Mesothelial cell of epicardium (in vitro differentiated cells): Measurements from ENCODE around the gene NR3C2. TPM values are rescaled to one million over a fixed set of nuclear protein-coding genes. Genes with fewer than 3 reads are reported as not detected.

Experiments used
- DNase-seq, 2 experiments: peaks; one replicate each; pipeline ENCODE4 v3.0.0; 2021; ENCODE audit warnings: low spot score in 2 of 2; ENCODE audit not compliant: unreplicated experiment in 2 of 2
- H3K27ac Mint-ChIP-seq: 2 replicates; pipeline ENCODE4 v1.8.0; 2021; ENCODE audit warnings: mixed read lengths
- H3K27me3 Mint-ChIP-seq: 2 replicates; pipeline ENCODE4 v1.8.0; 2021; ENCODE audit warnings: low read depth, mixed read lengths
- H3K36me3 Mint-ChIP-seq: 2 replicates; pipeline ENCODE4 v1.8.0; 2021; ENCODE audit warnings: mixed read lengths
- H3K4me1 Mint-ChIP-seq: 2 replicates; pipeline ENCODE4 v1.8.0; 2021; ENCODE audit warnings: mixed read lengths
- H3K4me3 Mint-ChIP-seq: 2 replicates; pipeline ENCODE4 v1.8.0; 2021; ENCODE audit warnings: mild to moderate bottlenecking, moderate library complexity, mixed read lengths
- H3K9me3 Mint-ChIP-seq: 2 replicates; pipeline ENCODE4 v1.8.0; 2021; ENCODE audit warnings: mixed read lengths
- CTCF ChIP-seq: fragments of 200-600 bp; sonication (generic); IDR thresholded peaks from one replicate; pipeline ENCODE4 v1.5.0; 2021; ENCODE audit warnings: antibody characterized with exemption; ENCODE audit not compliant: unreplicated experiment
- total RNA-seq: library from RNA; stranded (reverse); gene quantifications from 3 replicates; pipeline ENCODE4 v1.2.1, GENCODE V29; 2021

Gene NR3C2
- total RNA-seq, 1 donor from 2014 or later, result 5.2 TPM

DNA sequence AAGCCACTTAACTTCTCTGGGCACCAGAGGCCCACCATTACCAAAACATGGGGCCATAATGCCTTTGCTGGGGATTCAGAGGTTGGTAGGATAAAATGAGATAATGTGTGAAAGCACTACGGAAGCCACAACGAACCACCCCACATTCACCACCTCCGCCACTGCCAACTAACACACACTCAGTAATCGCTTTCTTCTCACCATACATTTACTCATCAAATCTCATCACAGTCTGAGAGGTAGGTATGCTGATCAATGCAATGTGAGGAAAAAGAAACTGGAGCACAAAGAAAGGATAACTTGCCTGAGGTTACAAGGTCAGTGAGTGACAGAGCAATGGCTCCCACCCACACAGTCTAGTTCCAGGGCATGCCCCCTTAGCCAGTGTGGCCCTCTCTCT, 257.3 kb downstream of the NR3C2 start:
- Mint-ChIP-seq H3K4me1 (peaks cover 4% of the 10 kb centered on the region), H3K4me3 (no peak overlapping the region)

DNA sequence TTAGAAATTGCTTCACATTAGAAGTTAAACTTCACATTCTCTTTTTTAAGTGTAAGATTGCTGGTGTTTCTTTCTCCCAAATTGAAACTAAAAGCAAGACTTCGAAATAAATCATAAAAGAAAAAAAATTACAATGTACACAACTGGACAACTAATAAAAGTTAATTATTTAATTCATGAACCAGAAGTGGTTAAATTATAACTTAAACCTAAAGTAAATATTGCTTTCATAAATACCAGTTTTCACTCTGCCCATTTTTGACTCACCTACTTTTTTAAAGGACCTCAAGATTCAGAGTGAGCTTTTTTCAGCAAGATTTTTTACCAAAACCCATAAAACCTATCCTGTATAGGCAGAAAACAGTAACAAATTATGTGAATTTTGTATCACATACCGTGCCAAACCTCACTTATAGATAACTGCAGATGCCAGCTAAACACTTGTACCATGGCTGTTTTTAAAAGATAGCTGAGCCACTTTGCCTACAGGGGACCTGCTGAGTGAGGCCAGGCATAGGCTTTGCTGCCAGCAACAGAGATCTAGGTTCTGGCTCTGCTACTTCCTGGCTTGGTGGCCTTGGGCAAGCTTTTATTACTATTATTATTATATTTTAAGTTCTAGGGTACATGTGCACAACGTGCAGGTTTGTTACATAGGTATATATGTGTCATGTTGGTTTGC, 259.8 kb downstream of the NR3C2 start:
- H3K27me3 Mint-ChIP-seq, result peaks cover 8% of the 10 kb centered on the region
- H3K9me3 Mint-ChIP-seq, result peaks cover under 1% of the 10 kb centered on the region
- no peak overlapping the region for H3K4me3 Mint-ChIP-seq
- no peak for TF ChIP-seq CTCF
- no peak overlapping the region for H3K27ac Mint-ChIP-seq
- no peak for DNase-seq
- peaks cover 4% of the 10 kb centered on the region for H3K4me1 Mint-ChIP-seq
- no peaks in the 10 kb centered on the region for H3K36me3 Mint-ChIP-seq

More for the DNA sequence above, 257.3 kb downstream of the NR3C2 start:
- Mint-ChIP-seq H3K27ac (no peak overlapping the region), H3K27me3 (peaks cover 9% of the 10 kb centered on the region), H3K36me3 (no peaks in the 10 kb centered on the region), H3K9me3 (peaks cover 12% of the 10 kb centered on the region)
- DNase-seq, result no peak
- TF ChIP-seq CTCF, result no peak

DNA sequence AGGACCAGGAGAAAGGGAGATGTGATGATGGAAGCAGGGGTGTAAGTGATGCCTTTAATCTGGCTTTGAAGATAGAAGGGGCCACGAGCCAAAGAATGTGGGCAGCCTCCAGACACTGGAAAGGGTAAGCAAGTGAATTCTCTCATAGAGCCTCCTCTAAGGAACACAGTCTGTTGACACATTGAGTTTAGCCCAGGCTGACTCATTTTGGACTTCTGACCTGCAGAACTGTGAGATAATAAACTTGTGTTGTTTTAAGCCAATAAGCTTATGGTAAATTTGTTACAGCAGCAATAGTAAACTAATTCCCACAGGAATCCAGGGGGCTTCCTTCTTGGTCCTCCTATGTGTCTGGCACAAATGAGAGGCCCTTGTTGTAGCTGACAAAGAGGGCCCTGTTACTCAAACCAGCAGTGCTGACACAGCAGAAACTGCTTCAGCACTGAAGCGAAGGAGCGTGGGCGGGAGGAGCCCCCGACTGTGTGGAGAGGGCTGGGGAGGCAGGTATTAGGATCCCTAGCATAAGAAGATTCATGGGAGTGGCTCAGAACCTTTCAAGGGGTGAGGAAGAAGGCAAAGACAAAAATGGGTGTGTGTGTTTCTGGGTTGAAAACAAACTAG, 268.7 kb downstream of the NR3C2 start:
- Mint-ChIP-seq H3K36me3 (peaks cover 4% of the 10 kb centered on the region), H3K27me3 (peaks cover 7% of the 10 kb centered on the region), H3K9me3 (peaks cover 7% of the 10 kb centered on the region), H3K4me1 (no peaks in the 10 kb centered on the region), H3K27ac (no peak overlapping the region), H3K4me3 (no peak overlapping the region)
- DNase-seq, result no peak
- TF ChIP-seq CTCF, result no peak

- peaks cover 7% of the 10 kb centered on the region for H3K27me3 Mint-ChIP-seq
- TF ChIP-seq CTCF, result no peak
- no peak overlapping the region for H3K27ac Mint-ChIP-seq
- peaks cover 1% of the 10 kb centered on the region for H3K4me1 Mint-ChIP-seq
- DNase-seq, result no peak
- no peak overlapping the region for H3K4me3 Mint-ChIP-seq
- peaks cover 7% of the 10 kb centered on the region for H3K9me3 Mint-ChIP-seq
- peaks cover 4% of the 10 kb centered on the region for H3K36me3 Mint-ChIP-seq
Observed at GRCh38 chr4:148171596-148171995, 270.6 kb downstream of the NR3C2 start.

DNA sequence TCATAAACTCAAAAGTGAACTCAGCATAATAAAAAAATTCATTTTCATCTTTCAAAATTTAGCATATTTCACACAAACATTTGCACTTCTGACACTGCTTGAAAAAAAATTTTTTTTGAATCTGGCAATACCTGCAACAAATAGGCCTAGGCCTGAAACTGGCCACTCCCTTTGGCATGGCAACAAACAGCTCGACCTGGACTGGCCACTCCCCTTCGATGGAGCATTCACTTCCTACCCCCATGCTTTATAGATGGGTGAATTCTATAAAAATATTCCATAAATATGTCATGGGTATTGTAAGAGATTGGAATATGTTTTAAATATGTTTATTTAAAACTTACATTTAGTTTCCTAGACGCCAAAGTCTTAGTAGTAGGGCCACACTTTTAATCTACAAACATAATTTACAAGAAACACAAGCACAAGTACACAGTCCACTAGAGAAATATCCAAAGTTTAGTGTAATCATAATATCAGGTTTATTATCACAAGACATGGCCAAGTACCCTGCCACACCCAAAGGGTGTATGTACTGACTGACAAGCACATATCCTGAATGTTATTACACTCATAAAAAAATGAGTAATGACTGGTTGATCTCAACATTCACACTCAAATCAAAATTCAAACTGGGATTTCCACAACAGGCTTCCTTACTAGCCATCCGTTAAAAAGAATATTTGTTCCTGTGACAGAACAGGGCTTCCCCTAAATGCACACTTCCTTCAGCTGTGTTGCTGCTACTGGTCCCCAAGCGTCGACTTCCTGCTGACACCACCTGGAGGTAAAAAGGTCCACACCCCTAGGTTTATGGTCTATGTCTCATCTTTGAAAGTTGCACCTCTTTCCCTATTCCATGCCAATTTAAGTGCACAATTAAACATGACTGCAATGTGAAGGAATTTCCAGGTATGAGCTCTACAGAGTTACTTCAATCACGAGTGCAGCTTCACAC, 271.5 kb downstream of the NR3C2 start:
- Mint-ChIP-seq H3K27ac (no peak overlapping the region), H3K36me3 (peaks cover 4% of the 10 kb centered on the region), H3K4me3 (no peak overlapping the region), H3K27me3 (peaks cover 4% of the 10 kb centered on the region), H3K4me1 (peaks cover 7% of the 10 kb centered on the region), H3K9me3 (peaks cover 7% of the 10 kb centered on the region)
- DNase-seq, result no peak
- no peak for TF ChIP-seq CTCF
